ENCODE results near the gene IKZF2. TPM values are rescaled to one million over a fixed set of nuclear protein-coding genes. Genes with fewer than 3 reads are reported as not detected.

The IKZF2 gene
- total RNA-seq, 1 donor from 2014 or later, result 29.7 TPM

- H3K36me3 ChIP-seq, result no peaks in the 10 kb centered on the region
- Mint-ChIP-seq H3K36me3 (peaks cover 3% of the 10 kb centered on the region), H3K4me1 (peaks cover 53% of the 10 kb centered on the region), H3K4me3 (no peak overlapping the region), H3K27me3 (ENCODE audit: insufficient read depth, low read depth) (peaks cover 4% of the 10 kb centered on the region), H3K9me3 (peaks cover 6% of the 10 kb centered on the region), H3K27ac (peak overlapping the region; percentile 39)
- H3K4me2 ChIP-seq, result no peak overlapping the region
- no peak overlapping the region for H3K9ac ChIP-seq
- H3K4me1 ChIP-seq, result peaks cover 41% of the 10 kb centered on the region
- no peaks in the 10 kb centered on the region for H3K27me3 ChIP-seq
- DNase-seq (ENCODE audit: low spot score), result no peak
- no peaks in the 10 kb centered on the region for H4K20me1 ChIP-seq (ENCODE audit: low read depth)
- no peak overlapping the region for H3K27ac ChIP-seq
- no peak for TF ChIP-seq EZH2 (IDR thresholded peaks at IDR 0.05)
- no peak for TF ChIP-seq CTCF (IDR thresholded peaks at IDR 0.05)
- TF ChIP-seq EZH2phosphoT487 (IDR thresholded peaks at IDR 0.05), result no peak
- H3K9me3 ChIP-seq (ENCODE audit: low read depth), result no peaks in the 10 kb centered on the region
- H2AFZ ChIP-seq (replicated peaks), result no peak overlapping the region
- H3F3A ChIP-seq (ENCODE audit: low read depth), result peaks cover 30% of the 10 kb centered on the region
- no peak overlapping the region for H3K4me3 ChIP-seq
- H3K79me2 ChIP-seq (ENCODE audit: low read depth), result no peaks in the 10 kb centered on the region
These were observed 33.9 kb upstream of the IKZF2 start for GRCh38 chr2:213185147-213185822.

- Histone ChIP-seq H3K4me2 (no peak overlapping the region), H4K20me1 (ENCODE audit: low read depth) (no peaks in the 10 kb centered on the region), H3K79me2 (ENCODE audit: low read depth) (no peaks in the 10 kb centered on the region), H3K9ac (no peak overlapping the region), H3K36me3 (no peaks in the 10 kb centered on the region), H3K4me1 (peaks cover 11% of the 10 kb centered on the region), H3K4me3 (no peak overlapping the region), H2AFZ (replicated peaks) (no peak overlapping the region), H3K9me3 (ENCODE audit: low read depth) (no peaks in the 10 kb centered on the region), H3K27me3 (no peaks in the 10 kb centered on the region), H3F3A (ENCODE audit: low read depth) (no peaks in the 10 kb centered on the region), H3K27ac (no peak overlapping the region)
- H3K4me3 Mint-ChIP-seq, result no peak overlapping the region
- no peak for DNase-seq (ENCODE audit: low spot score)
- no peak overlapping the region for H3K27ac Mint-ChIP-seq
- peaks cover 22% of the 10 kb centered on the region for H3K4me1 Mint-ChIP-seq
- TF ChIP-seq CTCF (IDR thresholded peaks at IDR 0.05) (no peak), EZH2 (IDR thresholded peaks at IDR 0.05) (no peak), EZH2phosphoT487 (IDR thresholded peaks at IDR 0.05) (no peak)
- peaks cover 3% of the 10 kb centered on the region for H3K9me3 Mint-ChIP-seq
- H3K36me3 Mint-ChIP-seq, result no peaks in the 10 kb centered on the region
- H3K27me3 Mint-ChIP-seq (ENCODE audit: insufficient read depth, low read depth), result no peaks in the 10 kb centered on the region
These were observed 30.3 kb upstream of the IKZF2 start for GRCh38 chr2:213181712-213182111.

GRCh38 chr2:213177679-213178078 lies 26.3 kb upstream of the IKZF2 start:
- no peak overlapping the region for H2AFZ ChIP-seq (replicated peaks)
- H3K4me2 ChIP-seq, result no peak overlapping the region
- H4K20me1 ChIP-seq (ENCODE audit: low read depth), result no peaks in the 10 kb centered on the region
- H3K9ac ChIP-seq, result no peak overlapping the region
- H3K36me3 ChIP-seq, result no peaks in the 10 kb centered on the region
- no peaks in the 10 kb centered on the region for H3F3A ChIP-seq (ENCODE audit: low read depth)
- peaks cover 4% of the 10 kb centered on the region for H3K27me3 Mint-ChIP-seq (ENCODE audit: insufficient read depth, low read depth)
- peaks cover 3% of the 10 kb centered on the region for H3K9me3 Mint-ChIP-seq
- no peak overlapping the region for H3K4me3 Mint-ChIP-seq
- H3K4me1 ChIP-seq, result no peaks in the 10 kb centered on the region
- no peak for TF ChIP-seq EZH2 (IDR thresholded peaks at IDR 0.05)
- no peaks in the 10 kb centered on the region for H3K4me1 Mint-ChIP-seq
- H3K27ac ChIP-seq, result no peak overlapping the region
- H3K4me3 ChIP-seq, result no peak overlapping the region
- H3K27me3 ChIP-seq, result no peaks in the 10 kb centered on the region
- no peaks in the 10 kb centered on the region for H3K9me3 ChIP-seq (ENCODE audit: low read depth)
- no peak overlapping the region for H3K27ac Mint-ChIP-seq
- DNase-seq (ENCODE audit: low spot score), result no peak
- H3K79me2 ChIP-seq (ENCODE audit: low read depth), result no peaks in the 10 kb centered on the region
- no peaks in the 10 kb centered on the region for H3K36me3 Mint-ChIP-seq

- H3K4me1 Mint-ChIP-seq, result no peaks in the 10 kb centered on the region
- Histone ChIP-seq H3K4me1 (no peaks in the 10 kb centered on the region), H3K4me3 (no peak overlapping the region), H3K9me3 (ENCODE audit: low read depth) (no peaks in the 10 kb centered on the region), H2AFZ (replicated peaks) (no peak overlapping the region), H3K79me2 (ENCODE audit: low read depth) (no peaks in the 10 kb centered on the region), H3K27ac (no peak overlapping the region), H3K4me2 (no peak overlapping the region), H3F3A (ENCODE audit: low read depth) (no peaks in the 10 kb centered on the region), H3K27me3 (no peaks in the 10 kb centered on the region), H3K9ac (no peak overlapping the region), H3K36me3 (no peaks in the 10 kb centered on the region), H4K20me1 (ENCODE audit: low read depth) (no peaks in the 10 kb centered on the region)
- no peak overlapping the region for H3K4me3 Mint-ChIP-seq
- no peak for DNase-seq (ENCODE audit: low spot score)
- H3K9me3 Mint-ChIP-seq, result peaks cover 3% of the 10 kb centered on the region
- H3K36me3 Mint-ChIP-seq, result no peaks in the 10 kb centered on the region
- TF ChIP-seq CTCF (IDR thresholded peaks at IDR 0.05) (no peak), EZH2phosphoT487 (IDR thresholded peaks at IDR 0.05) (no peak), EZH2 (IDR thresholded peaks at IDR 0.05) (no peak)
- no peak overlapping the region for H3K27ac Mint-ChIP-seq
- H3K27me3 Mint-ChIP-seq (ENCODE audit: insufficient read depth, low read depth), result peaks cover 4% of the 10 kb centered on the region
These were observed 24.3 kb upstream of the IKZF2 start for GRCh38 chr2:213175673-213176247.

All from neural progenitor cell (in vitro differentiated cells).